ENCODE data around the gene SFRP4. TPM values are rescaled to one million over a fixed set of nuclear protein-coding genes. Genes with fewer than 3 reads are reported as not detected.

The SFRP4 gene
- total RNA-seq, 1 donor from 2014 or later: 0.59 TPM

DNA sequence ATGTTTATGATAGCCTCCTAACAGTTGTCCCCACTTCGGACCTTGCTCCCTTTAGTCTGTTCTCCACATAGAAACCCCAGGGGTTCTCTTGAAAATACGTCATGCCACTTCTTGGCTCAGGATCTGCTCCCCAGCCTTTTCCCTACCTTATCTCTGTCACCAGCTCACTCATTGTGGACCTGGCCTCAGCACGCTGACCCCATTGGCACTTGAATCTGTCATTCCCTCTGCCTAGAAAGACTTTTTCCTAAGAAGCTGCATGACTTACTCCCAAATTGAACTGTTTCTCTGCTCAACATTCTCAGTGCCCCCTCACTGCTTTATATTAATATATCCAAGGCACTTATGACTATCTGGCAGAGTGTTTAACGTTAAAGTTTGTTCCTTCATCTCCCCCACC, 12.3 kb upstream of the SFRP4 start:
- intact Hi-C loops (cut with DNase I): no loop called here
- DNase-seq (no peak), ATAC-seq (ENCODE audit: poor library complexity) (no peak)

DNA sequence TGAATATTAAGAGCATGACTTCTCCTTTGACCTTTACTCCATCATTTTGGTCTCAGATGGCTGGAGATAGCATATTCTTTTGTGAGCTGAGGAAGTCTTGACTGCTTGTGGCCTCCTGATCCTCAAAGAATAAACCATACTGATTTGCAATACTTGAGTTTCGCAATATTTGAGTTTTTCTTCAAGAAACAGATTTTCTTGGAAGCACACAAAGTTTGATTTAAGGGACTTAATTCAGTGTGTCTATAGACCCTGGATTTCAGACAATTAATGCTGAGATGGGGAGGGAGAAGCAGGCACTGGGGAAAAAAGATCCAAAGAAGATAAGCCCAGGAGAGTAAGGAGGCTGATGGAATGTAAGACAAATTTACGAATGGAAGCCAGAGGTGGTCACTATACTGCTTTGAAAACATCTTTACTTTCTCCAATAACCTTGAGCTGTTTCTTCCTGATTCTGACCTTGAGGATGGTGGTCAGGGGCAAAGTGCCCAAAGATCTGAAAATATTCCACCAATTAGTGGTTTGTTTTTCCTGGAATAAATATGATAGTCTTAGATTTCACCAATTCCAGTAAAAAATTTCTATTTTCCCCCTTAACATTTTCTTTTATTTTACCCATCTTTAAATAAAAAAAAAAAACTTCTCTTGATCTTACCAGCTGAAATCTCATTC, 11.3 kb upstream of the SFRP4 start:
- DNase-seq: no peak
- ATAC-seq (ENCODE audit: poor library complexity): no peak
- intact Hi-C loops (cut with DNase I): no loop called here

DNA sequence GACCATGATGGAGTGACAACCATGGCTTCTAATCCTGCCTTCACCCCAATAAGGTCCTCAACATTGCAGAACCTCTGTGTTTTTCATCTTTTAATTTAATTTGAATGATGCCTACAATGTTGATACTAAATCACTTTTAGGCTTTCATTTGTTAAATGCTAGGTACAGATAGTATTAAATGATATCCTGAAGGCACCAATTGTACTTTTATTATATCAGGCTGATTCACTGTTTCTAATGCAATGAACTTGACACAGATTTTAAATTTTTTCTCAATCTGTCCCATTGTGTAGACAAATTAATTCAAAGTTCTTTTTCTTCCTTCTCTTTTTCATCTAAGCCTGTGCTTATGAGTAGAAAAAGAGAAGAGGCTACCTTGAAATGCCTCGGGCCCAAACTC, 9.0 kb upstream of the SFRP4 start:
- no peak for DNase-seq
- intact Hi-C loops (cut with DNase I): no loop called here
- ATAC-seq (ENCODE audit: poor library complexity): no peak

DNA sequence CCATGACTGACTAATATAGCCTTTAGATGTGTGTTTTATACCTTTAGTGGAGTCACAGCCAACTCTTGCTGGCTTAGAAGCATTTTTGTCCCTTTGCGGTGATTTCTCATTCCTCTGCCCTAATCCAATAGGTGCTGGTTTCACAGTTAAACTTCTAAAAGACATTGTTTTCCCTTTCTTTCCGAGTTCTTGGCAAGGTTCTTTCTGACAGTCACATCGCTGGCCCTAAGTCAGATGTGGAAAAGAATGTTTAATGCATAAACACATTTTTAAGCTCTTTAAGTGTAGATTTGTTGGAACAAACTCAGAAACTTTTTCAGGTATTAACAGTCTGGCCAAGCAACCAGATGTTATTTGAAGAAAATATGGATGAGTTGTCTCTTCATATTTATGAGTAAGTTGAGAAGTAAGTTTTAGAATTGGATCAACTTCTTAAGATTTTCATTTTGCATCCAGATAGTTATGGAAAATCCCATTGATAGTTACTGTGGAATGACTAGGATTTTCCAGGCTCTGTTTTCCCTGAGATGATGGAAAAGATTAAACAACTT, 7.9 kb upstream of the SFRP4 start:
- ATAC-seq (ENCODE audit: poor library complexity): no peak
- DNase-seq: no peak
- intact Hi-C loops (cut with DNase I): no loop called here

DNA sequence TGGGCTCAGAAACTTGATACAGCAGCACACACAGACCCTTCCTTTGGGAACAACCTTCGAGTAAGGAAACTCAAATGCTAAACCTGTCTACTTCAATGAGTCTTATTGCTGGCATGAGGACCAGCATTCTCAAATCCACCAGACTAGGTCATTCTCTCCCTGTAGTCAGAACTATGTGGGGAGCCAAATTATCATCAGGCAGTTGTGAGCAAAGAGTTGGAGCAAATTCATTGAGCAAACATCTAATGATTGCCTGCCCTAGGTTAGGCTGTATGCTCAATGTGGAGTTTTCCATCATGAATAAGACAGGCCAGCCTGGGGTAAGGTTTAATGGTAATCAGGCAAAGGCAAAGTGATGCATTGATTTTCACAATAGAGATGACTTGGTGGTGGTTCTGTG, 7.4 kb upstream of the SFRP4 start:
- ATAC-seq (ENCODE audit: poor library complexity) (no peak), DNase-seq (no peak)
- intact Hi-C loops (cut with DNase I): no loop called here

DNA sequence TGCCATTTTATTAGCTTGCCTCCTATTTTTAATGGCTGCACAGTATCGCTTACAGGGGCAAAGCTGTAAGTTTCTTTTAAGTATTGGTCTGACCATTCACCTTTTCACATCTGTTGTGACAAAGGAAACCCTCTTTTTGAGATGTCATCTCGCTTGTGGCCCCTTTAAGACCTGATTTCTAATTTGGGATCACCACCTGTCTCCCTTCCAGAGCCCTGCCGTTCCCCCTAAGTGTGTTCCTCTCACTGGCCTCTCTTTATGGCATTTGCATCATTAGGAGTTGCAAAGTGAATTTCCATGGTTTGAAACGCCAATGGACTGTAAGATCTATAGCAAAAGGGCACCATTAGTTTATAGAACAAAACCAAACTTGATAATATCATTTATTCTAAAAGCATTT, 5.3 kb upstream of the SFRP4 start:
- intact Hi-C loops (cut with DNase I): no loop called here
- no peak for ATAC-seq (ENCODE audit: poor library complexity)

DNA sequence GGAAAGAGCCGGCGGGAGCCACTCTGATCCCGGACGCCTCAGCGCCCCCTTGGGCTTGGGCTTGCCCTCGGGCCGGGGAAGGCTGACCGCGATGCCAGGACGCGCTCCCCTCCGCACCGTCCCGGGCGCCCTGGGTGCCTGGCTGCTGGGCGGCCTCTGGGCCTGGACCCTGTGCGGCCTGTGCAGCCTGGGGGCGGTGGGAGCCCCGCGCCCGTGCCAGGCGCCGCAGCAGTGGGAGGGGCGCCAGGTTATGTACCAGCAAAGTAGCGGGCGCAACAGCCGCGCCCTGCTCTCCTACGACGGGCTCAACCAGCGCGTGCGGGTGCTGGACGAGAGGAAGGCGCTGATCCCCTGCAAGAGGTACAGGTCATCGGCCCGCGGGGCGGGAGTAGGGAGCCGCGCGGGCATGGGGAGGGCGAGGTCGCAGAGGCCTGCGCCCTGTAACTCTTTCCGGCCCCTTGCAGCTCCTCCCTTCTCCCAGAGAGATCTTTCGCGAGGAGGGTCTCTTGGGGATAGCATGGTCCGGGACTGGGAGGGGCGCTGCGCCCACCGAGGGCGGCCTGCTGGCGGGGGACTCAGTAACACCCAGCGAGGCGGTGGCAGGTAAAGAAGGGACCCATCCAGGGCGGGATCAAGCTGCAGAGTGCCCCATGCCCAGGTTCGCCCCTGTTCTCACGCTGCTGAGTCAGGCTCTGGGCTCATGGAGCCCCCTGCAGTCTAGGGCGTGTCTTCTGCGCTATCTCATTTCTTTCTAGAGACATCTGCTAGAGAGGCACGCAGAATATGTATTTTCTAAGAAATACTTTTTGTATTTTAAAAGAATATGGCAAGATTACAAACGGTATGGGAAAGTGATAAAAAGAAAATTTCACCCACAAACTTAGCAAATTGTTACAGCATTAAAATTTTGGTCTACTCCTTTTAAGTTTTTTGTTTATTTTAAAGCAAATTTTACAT, 4.5 kb upstream of the SFRP4 start:
- ATAC-seq (ENCODE audit: poor library complexity): peak; percentile 80
- intact Hi-C loops (cut with DNase I): no loop called here
- peak; percentile 63 for DNase-seq

More for the DNA sequence above, 5.3 kb upstream of the SFRP4 start:
- DNase-seq: no peak

DNA sequence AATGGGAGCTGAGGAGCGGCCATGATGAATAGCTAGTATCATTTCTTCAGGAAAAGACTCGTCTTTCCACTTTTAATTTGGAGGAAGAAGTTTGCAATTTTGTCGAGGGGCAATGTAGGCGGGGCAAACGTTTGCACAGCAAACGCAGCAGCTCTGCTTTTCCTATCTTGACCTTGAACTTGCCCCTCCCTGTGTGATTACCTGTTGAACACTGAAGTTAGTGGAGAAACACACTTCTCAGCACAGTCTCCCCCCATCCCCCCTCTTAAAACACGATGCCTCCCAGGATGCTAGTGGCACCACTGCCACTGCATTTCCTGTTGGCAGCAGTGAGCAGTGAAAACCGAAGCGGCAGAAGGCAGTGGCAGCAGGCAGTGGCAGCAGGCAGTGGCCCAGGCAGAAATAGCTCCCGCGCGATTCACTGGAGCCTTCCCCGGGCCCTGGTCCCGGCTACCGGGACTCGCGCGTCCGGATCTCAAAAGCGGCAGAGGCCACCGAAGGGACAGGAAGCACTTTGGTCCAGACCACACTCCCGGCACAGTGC, 3.8 kb upstream of the SFRP4 start, which contains the start of gene EPDR1:
EPDR1 (plus strand) TSS at position 336 of the 544 bp plus-strand sequence. CDS start 300 bp downstream, outside the sequence.
- peak; percentile 80 for ATAC-seq (ENCODE audit: poor library complexity)
- intact Hi-C loops (cut with DNase I): no loop called here
- peak; percentile 72 for DNase-seq

DNA sequence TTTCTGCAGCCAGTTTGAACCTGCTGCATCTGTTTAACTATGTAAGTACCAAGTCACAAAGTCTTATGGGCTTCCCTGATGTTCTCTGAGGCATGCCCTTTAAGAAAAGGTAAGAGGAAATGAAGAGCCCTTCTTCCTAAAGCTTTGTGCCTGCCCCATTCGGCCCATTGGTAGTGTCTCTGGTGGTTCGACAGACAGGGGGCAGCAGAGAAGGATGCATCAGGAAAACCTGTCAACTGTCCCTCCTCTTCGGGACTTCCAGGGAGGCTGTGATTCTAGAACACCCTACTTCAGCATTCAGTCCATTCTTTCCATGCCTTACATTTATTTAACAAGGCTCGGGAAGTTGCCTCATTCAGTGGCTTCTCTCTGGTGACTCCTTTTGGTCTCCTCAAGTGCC, 1.9 kb upstream of the SFRP4 start:
- intact Hi-C loops (cut with DNase I): loop anchor here (5.0 kb wide), 1 partner anchor 189 kb away; no protein-coding TSS in a partner anchor
- ATAC-seq (ENCODE audit: poor library complexity): no peak
- no peak for DNase-seq

DNA sequence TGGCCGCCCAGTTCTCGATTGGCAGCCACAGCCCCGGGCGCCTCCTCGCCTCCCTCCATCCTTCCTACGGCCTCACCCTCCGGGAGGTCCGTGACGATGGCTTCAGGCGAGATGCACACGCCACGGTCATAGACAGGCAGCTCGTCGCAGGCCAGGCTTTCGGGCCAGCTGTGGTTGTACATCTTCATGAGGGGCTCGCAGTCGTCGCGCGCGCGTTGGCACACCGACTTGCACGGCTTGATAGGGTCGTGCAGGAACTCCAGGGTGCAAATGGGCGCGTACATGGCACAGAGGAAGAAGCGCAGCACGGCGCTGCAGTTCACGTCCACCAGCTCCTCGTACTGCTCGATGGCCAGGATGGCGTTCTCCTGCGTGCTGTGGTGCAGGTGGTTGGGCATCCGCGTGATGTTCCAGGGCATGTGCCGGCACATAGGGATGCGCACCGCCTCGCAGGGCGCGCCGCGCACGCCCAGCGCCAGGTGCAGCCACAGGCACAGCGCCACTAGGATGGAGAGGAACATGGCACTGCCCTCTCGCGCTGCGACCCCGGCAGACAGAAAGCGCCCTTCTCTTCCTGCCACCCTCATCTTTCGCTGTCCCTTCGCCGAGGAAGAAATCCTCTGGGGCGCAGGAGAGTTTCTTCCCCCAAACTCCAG, 472 bp downstream of the SFRP4 start:
- peak; percentile 51 for DNase-seq
- ATAC-seq (ENCODE audit: poor library complexity): peak; percentile 13
- intact Hi-C loops (cut with DNase I): loop anchor here (5.0 kb wide), 1 partner anchor 191 kb away; no protein-coding TSS in a partner anchor

DNA sequence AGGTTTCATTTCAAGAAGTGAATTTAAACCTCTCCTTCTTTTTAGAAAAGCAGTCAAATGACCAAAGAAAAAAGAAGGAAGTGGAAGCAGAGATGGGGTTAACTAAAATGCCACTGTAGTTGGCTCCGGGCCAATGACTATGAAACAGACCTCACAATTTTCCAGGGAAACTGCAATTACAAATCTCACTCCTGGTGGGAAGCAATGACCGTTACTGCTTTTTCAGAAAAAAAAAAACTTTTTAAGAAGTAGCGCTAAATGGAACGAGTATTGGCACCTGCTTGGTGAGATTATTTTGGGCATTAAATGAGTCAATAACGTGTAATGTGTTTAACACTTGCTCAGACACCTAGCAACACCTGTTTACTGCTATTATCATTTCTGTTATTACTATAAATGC, 1.2 kb downstream of the SFRP4 start:
- ATAC-seq (ENCODE audit: poor library complexity) (no peak), DNase-seq (no peak)
- intact Hi-C loops (cut with DNase I): loop anchor here (5.0 kb wide), 1 partner anchor 192 kb away; no protein-coding TSS in a partner anchor

DNA sequence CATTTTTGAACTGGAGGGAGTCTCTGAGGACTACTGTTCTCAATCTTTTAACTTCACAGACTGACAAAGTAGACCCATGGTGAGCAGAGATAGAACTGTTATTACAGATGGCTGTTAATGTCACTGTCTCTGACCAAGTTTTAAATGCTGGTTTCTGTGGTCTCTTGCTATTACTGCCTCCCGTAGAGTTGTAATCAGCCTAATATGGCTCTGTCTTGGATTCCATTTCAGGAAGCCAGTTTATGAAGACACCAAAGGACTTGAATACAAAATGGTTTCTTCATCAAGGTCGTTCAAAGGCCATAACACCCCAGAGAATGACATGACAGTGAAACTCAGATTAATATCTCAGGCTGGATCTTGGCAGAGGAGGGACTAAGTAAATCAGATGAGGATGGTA, 3.9 kb downstream of the SFRP4 start:
- intact Hi-C loops (cut with DNase I): no loop called here
- ATAC-seq (ENCODE audit: poor library complexity): no peak
- DNase-seq: no peak

DNA sequence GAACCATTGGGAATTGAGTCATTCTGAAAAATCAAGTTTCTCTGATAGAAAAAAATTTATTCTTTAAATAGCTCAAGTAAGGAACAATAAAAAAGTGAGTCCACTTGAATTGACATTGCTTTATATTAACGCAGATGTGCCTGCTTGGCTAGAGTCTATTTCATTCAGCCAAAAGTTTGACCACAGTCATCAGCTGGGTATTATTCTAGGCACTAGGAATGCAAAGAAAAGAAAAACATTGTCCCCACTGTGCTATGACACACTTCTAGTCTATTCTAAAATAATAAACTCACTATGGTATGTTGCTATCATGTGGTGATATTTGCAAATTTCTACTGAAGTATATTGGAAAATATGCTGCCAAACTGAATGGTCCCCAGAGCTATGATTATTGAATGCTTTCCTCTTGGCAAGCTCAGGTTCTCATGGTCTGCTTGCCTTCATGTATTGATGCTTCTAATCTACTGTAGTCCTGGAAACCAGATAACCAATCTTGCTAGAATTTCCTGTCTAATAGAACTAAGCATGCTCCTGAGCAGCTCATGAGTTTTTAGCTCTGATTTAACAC, 8.3 kb downstream of the SFRP4 start:
- intact Hi-C loops (cut with DNase I): no loop called here
- DNase-seq (no peak), ATAC-seq (ENCODE audit: poor library complexity) (no peak)

DNA sequence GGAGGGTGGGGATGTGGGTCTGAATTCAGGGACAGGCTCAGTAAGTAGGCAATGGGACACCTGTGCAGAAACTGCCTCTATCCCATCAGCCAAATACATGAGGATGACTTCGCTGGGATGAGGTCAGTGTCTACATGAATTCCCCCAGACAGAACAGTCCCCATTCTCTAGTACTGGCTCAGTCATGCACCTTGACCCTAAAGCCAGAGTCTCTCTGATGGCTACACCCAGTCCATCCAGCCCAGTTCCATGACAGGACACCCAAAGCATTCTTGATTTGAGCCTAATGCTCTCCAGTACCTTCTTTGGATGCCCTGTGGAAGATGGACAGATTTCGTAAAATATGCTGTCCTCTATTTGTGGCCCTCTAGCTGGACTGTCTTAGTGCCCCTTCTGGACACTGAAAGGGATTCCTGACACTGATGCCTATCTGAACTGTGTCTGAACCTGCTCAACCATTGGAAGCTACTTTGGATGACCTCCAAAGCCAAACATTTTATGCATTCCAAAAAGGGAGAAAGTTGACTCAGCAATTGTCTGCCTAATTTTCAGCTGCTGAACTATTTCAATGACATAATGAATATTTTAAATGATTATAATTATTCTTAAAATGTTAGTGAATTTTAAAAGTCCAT, 14.6 kb downstream of the SFRP4 start:
- no peak for DNase-seq
- peak; percentile 62 for ATAC-seq (ENCODE audit: poor library complexity)
- intact Hi-C loops (cut with DNase I): loop anchor here (5.0 kb wide), 1 partner anchor 320 kb away; no protein-coding TSS in a partner anchor

DNA sequence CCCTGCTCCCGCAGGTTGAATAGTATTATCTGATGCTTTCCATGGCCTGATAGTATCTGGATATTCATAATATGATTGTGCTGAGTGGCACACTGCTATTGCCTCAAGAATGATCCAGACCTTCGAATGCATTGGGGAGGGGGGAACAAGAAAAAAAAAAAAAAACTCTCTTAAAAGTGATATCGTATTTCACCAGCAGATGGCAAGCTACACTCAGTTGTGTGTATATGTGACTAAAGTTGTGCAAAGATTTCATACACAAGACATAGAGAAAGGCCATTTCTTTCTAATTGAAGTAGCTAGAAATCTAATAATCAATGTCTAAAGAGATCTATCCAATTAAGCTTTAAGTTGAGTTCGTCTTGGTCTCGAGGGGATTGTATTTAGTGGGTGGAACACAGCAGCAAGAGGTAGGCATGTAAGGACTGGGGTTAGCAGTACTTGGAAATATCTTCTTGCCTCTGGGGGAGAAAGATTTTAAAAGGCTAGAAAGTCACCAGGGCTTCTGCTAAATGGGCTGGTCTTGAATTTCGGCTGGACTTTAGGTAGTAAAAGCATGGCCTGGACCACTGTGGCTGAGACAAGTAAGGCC, 15.3 kb downstream of the SFRP4 start:
- ATAC-seq (ENCODE audit: poor library complexity) (peak; percentile 73), DNase-seq (no peak)
- intact Hi-C loops (cut with DNase I): loop anchor here (5.0 kb wide), 1 partner anchor 321 kb away; no protein-coding TSS in a partner anchor

DNA sequence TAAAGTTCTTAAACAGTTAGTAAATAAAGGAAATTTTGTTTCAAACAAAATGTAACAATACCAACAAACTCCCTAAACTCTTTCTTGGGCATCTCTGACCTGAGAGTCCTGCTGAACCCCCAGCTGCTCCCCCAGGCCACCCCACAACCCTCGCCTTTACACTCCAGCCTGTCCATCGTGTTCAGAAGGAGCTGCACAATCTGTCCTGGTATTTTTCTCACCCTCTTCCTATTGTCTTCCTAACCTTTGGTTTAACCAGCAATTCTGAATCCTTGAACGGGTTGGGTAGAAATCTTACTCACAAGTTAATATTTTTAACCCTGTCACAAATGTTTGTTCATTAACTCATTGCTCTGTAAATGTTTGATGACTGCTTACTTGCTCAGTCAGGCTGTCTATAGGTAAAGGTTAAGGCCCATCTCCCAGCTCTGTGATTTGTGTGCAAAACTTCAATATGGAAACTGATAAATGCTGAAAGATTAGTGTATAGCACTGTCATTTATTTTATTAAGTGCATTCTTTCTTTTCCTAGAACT, 16.8 kb downstream of the SFRP4 start:
- intact Hi-C loops (cut with DNase I): loop anchor here (5.0 kb wide), 1 partner anchor 323 kb away; no protein-coding TSS in a partner anchor
- DNase-seq (no peak), ATAC-seq (ENCODE audit: poor library complexity) (no peak)

DNA sequence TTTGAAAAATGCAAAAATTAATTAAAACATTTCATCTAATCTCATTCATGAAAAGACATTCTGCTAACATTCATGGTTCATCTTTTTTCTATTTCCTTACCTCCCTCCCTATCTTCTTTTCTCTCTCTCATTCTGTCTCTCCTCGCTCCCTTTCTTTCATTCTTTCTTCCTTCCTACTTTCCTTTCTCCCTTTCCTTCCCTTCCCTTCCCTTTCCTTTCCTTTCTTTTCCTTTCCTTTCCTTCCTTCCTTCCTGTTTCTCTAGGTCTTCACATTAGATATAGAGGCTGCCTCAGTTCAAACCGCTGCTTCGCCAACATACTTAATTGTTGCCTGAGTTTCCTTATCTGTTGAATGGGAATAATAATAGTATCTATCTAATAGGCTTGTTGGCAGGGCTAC, 21.9 kb downstream of the SFRP4 start:
- no peak for DNase-seq
- no peak for ATAC-seq (ENCODE audit: poor library complexity)
- intact Hi-C loops (cut with DNase I): no loop called here
